ENCODE data around the gene MYO3B.

GRCh38 chr2:170535552-170535951 lies 357.6 kb downstream of the MYO3B start:
- TF ChIP-seq, protein P1, sequence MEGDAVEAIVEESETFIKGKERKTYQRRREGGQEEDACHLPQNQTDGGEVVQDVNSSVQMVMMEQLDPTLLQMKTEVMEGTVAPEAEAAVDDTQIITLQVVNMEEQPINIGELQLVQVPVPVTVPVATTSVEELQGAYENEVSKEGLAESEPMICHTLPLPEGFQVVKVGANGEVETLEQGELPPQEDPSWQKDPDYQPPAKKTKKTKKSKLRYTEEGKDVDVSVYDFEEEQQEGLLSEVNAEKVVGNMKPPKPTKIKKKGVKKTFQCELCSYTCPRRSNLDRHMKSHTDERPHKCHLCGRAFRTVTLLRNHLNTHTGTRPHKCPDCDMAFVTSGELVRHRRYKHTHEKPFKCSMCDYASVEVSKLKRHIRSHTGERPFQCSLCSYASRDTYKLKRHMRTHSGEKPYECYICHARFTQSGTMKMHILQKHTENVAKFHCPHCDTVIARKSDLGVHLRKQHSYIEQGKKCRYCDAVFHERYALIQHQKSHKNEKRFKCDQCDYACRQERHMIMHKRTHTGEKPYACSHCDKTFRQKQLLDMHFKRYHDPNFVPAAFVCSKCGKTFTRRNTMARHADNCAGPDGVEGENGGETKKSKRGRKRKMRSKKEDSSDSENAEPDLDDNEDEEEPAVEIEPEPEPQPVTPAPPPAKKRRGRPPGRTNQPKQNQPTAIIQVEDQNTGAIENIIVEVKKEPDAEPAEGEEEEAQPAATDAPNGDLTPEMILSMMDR (IDR thresholded peaks at IDR 0.05) = no peak
- no peak for TF ChIP-seq POLR2A (IDR thresholded peaks at IDR 0.05)
